WTC11 (cell line): ENCODE results near the gene STARD10. TPM values are rescaled to one million over a fixed set of nuclear protein-coding genes. Genes with fewer than 3 reads are reported as not detected.
A peak's percentile ranks its signal among the peaks of the same experiment; 100 is the strongest.

Source experiments
- ATAC-seq: fragments of 200-7000 bp; cut with Tn5 transposase; 2 replicates; pipeline ENCODE4 v1.10.0; 2021; ENCODE audit warnings: mild to moderate bottlenecking, moderate library complexity
- CTCF ChIA-PET: fragments of 300-600 bp; sonication (Branson Sonifier 250); formaldehyde crosslinking; loops from one replicate; lab custom pipeline; 2021; ENCODE audit warnings: antibody characterized with exemption; lab: Charles Lee
- POLR2A ChIA-PET: fragments of 350-600 bp; sonication (Branson Sonifier 250); formaldehyde crosslinking; loops from one replicate; lab custom pipeline; 2021; ENCODE audit warnings: antibody characterized with exemption; lab: Charles Lee
- DNase-seq: peaks from one replicate; pipeline ENCODE4 v3.0.0; 2021; ENCODE audit warnings: low spot score
- H3K27ac Mint-ChIP-seq: 2 replicates; pipeline ENCODE4 v1.8.0; 2021; ENCODE audit warnings: mixed read lengths
- H3K27me3 Mint-ChIP-seq: 2 replicates; pipeline ENCODE4 v1.8.0; 2021; ENCODE audit warnings: low read depth, mild to moderate bottlenecking, moderate library complexity, mixed read lengths
- H3K36me3 Mint-ChIP-seq: 2 replicates; pipeline ENCODE4 v1.8.0; 2021; ENCODE audit warnings: mixed read lengths
- H3K4me1 Mint-ChIP-seq: 2 replicates; pipeline ENCODE4 v1.8.0; 2022; ENCODE audit warnings: mixed read lengths
- H3K4me3 Mint-ChIP-seq: 2 replicates; pipeline ENCODE4 v1.8.0; 2021; ENCODE audit warnings: mild to moderate bottlenecking, moderate library complexity, mixed read lengths
- H3K9me3 Mint-ChIP-seq: 2 replicates; pipeline ENCODE4 v1.8.0; 2021; ENCODE audit warnings: mixed read lengths
- ATF1 ChIP-seq: sonication (generic); formaldehyde crosslinking; IDR thresholded peaks from 2 replicates; pipeline ENCODE4 v1.8.1; 2023; ENCODE audit warnings: mild to moderate bottlenecking, moderate library complexity, missing genetic modification reagents
- ATF2 ChIP-seq: sonication (generic); formaldehyde crosslinking; IDR thresholded peaks from 2 replicates; pipeline ENCODE4 v1.8.1; 2022; ENCODE audit warnings: low read depth, missing genetic modification reagents, borderline replicate concordance
- CBFB ChIP-seq: sonication (generic); formaldehyde crosslinking; IDR thresholded peaks from 2 replicates; pipeline ENCODE4 v1.8.1; 2022; ENCODE audit warnings: mild to moderate bottlenecking, low read depth, missing genetic modification reagents
- CDX4 ChIP-seq: fragments of 250-450 bp; sonication (Bioruptor Pico); IDR thresholded peaks from 2 replicates; pipeline ENCODE4 v1.9.0; 2021; ENCODE audit warnings: moderate library complexity, mild to moderate bottlenecking, inconsistent platforms, borderline replicate concordance
- CREM ChIP-seq: sonication (generic); formaldehyde crosslinking; IDR thresholded peaks from 2 replicates; pipeline ENCODE4 v1.8.1; 2022; ENCODE audit warnings: mild to moderate bottlenecking, missing genetic modification reagents, moderate library complexity
- FOXJ3 ChIP-seq: sonication (generic); formaldehyde crosslinking; IDR thresholded peaks from 2 replicates; pipeline ENCODE4 v1.9.0; 2021; ENCODE audit warnings: missing genetic modification reagents, mild to moderate bottlenecking, borderline replicate concordance
- IRF2 ChIP-seq: sonication (generic); formaldehyde crosslinking; IDR thresholded peaks from 2 replicates; pipeline ENCODE4 v1.8.0; 2022; ENCODE audit warnings: low read depth, missing genetic modification reagents, borderline replicate concordance
- KAT7 ChIP-seq: sonication (generic); formaldehyde crosslinking; IDR thresholded peaks from 2 replicates; pipeline ENCODE4 v1.8.1; 2023; ENCODE audit warnings: missing genetic modification reagents, mild to moderate bottlenecking, borderline replicate concordance
- MXD4 ChIP-seq: fragments of 250-450 bp; sonication (Bioruptor Pico); IDR thresholded peaks from 2 replicates; pipeline ENCODE4 v1.8.0; 2021; ENCODE audit warnings: mild to moderate bottlenecking, moderate library complexity, borderline replicate concordance
- NFYB ChIP-seq: sonication (generic); formaldehyde crosslinking; conservative IDR thresholded peaks from 2 replicates; pipeline ENCODE4 v1.8.0; 2022; ENCODE audit warnings: low read depth, missing genetic modification reagents
- NR2C2 ChIP-seq: sonication (generic); formaldehyde crosslinking; IDR thresholded peaks from 2 replicates; pipeline ENCODE4 v1.8.0; 2022; ENCODE audit warnings: mild to moderate bottlenecking, missing genetic modification reagents
- OVOL2 ChIP-seq: fragments of 250-450 bp; sonication (Bioruptor Pico); IDR thresholded peaks from 2 replicates; pipeline ENCODE4 v1.9.0; 2021; ENCODE audit warnings: mild to moderate bottlenecking, borderline replicate concordance
- PRRX2 ChIP-seq: fragments of 250-450 bp; sonication (Bioruptor Pico); IDR thresholded peaks from 2 replicates; pipeline ENCODE4 v1.8.0; 2021; ENCODE audit warnings: mild to moderate bottlenecking
- SP1 ChIP-seq: sonication (generic); formaldehyde crosslinking; conservative IDR thresholded peaks from 2 replicates; pipeline ENCODE4 v1.8.1; 2022; ENCODE audit warnings: missing genetic modification reagents
- TEAD4 ChIP-seq: sonication (generic); formaldehyde crosslinking; IDR thresholded peaks from 2 replicates; pipeline ENCODE4 v1.8.0; 2022; ENCODE audit warnings: mild to moderate bottlenecking, missing genetic modification reagents
- TP53 ChIP-seq: sonication (generic); formaldehyde crosslinking; IDR thresholded peaks from 2 replicates; pipeline ENCODE4 v1.8.1; 2023; ENCODE audit warnings: mild to moderate bottlenecking, missing genetic modification reagents
- ZSCAN18 ChIP-seq: fragments of 250-450 bp; sonication (Bioruptor Pico); IDR thresholded peaks from 2 replicates; pipeline ENCODE4 v2.1.2; 2022; ENCODE audit warnings: mild to moderate bottlenecking, moderate library complexity
- total RNA-seq: library from RNA; stranded (reverse); gene quantifications from 3 replicates; pipeline ENCODE4 v1.2.3, GENCODE V29; 2021
- TF ChIP-seq, protein P1 (sequence below): sonication (generic); formaldehyde crosslinking; IDR thresholded peaks from 2 replicates; pipeline ENCODE4 v1.8.1; 2023; ENCODE audit warnings: mild to moderate bottlenecking, missing genetic modification reagents, moderate library complexity
- TF ChIP-seq, protein P2 (sequence below): sonication (generic); formaldehyde crosslinking; IDR thresholded peaks from 2 replicates; pipeline ENCODE4 v1.8.0; 2022; ENCODE audit warnings: mild to moderate bottlenecking, missing genetic modification reagents

STARD10 gene
- total RNA-seq, 1 experiment from 2014 or later: 32.0 TPM

DNA sequence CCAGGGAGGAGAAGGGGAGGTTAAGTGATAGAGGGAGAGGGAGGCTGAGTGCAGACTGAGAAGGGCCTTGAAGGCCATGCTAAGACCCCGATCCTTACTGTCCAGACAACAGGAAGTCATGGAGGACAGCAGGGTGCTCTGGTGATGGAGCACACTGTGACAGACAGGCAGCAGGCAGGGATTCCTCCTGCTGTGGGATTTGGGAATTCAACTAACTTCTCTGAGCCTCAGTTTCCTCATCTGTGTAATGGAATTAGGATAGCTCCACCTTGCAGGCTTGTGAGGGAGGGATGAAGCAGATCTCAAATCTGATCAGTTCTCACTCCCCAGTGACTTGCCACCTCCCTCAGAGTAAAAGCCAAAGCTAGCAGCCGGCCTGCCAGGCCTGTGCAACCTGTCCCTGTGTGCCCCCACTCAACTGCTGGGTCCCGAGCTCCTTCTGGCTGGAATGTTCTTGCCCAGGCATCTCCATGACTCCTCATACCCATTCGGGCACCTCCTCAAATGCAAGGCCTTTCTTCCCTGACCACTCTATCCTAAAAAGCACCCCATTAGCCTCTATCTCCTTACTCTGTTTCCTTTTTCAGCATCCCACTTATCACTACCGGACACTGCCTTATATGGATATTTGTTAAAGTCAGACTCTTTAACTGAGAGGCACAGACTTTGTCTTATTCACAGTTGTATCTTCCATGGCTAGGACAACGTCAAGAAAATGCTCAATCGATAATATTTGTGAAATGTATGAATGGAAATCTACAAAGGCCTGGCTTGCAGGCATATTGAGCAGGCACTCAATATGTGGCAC, 51.1 kb downstream of the STARD10 start:
- H3K9me3 Mint-ChIP-seq: no peaks in the 10 kb centered on the region
- no peaks in the 10 kb centered on the region for H3K27me3 Mint-ChIP-seq
- ChIA-PET POLR2A (no interaction called here), CTCF (interaction anchor here (1.1 to 1.8 kb wide), 2 partner anchors 18 to 51 kb away, joined by 4 to 6 read pairs; partner anchors contain the start of gene STARD10)
- H3K4me1 Mint-ChIP-seq: peaks cover 48% of the 10 kb centered on the region
- TF ChIP-seq PRRX2 (CRISPR knock-in tag) (no peak), NR2C2 (CRISPR knock-in tag) (no peak), NFYB (CRISPR knock-in tag) (no peak), TP53 (CRISPR knock-in tag) (no peak), ATF2 (CRISPR knock-in tag) (no peak), FOXJ3 (CRISPR knock-in tag) (no peak), ZSCAN18 (no peak)
- TF ChIP-seq, protein P1, sequence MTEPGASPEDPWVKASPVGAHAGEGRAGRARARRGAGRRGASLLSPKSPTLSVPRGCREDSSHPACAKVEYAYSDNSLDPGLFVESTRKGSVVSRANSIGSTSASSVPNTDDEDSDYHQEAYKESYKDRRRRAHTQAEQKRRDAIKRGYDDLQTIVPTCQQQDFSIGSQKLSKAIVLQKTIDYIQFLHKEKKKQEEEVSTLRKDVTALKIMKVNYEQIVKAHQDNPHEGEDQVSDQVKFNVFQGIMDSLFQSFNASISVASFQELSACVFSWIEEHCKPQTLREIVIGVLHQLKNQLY (CRISPR knock-in tag): no peak
- H3K36me3 Mint-ChIP-seq: no peaks in the 10 kb centered on the region; the same call in 1 of the 2 replicates
- ATAC-seq (no peak), DNase-seq (no peak)
- no peak overlapping the region for H3K4me3 Mint-ChIP-seq
- H3K27ac Mint-ChIP-seq: peak overlapping the region; percentile 67

GRCh38 chr11:72741849-72742512, 51.9 kb downstream of the STARD10 start:
- Mint-ChIP-seq H3K27ac (peak overlapping the region; percentile 63), H3K36me3 (no peaks in the 10 kb centered on the region; the same call in 1 of the 2 replicates), H3K27me3 (no peaks in the 10 kb centered on the region), H3K4me3 (no peak overlapping the region), H3K4me1 (peaks cover 53% of the 10 kb centered on the region), H3K9me3 (no peaks in the 10 kb centered on the region)
- ATAC-seq (no peak), DNase-seq (no peak)
- POLR2A ChIA-PET: no interaction called here
- CTCF ChIA-PET: interaction anchor here (1.1 to 1.8 kb wide), 3 partner anchors 17 to 52 kb away, joined by 4 to 14 read pairs (median 6); partner anchors contain the start of gene STARD10
- no peak for TF ChIP-seq OVOL2 (CRISPR knock-in tag)
- TF ChIP-seq KAT7: no peak
- TF ChIP-seq TEAD4 (CRISPR knock-in tag): no peak
- no peak for TF ChIP-seq SP1 (CRISPR knock-in tag)
- TF ChIP-seq CREM (CRISPR knock-in tag): no peak
- TF ChIP-seq, protein P2, sequence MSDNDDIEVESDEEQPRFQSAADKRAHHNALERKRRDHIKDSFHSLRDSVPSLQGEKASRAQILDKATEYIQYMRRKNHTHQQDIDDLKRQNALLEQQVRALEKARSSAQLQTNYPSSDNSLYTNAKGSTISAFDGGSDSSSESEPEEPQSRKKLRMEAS (CRISPR knock-in tag): no peak
- TF ChIP-seq MXD4: no peak
- no peak for TF ChIP-seq IRF2 (CRISPR knock-in tag)
- TF ChIP-seq CDX4 (CRISPR knock-in tag): no peak
- no peak for TF ChIP-seq ZSCAN18
- no peak for TF ChIP-seq CBFB (CRISPR knock-in tag)
- TF ChIP-seq NFYB (CRISPR knock-in tag): no peak
- no peak for TF ChIP-seq ATF1 (CRISPR knock-in tag)
